GM10847 (cell line): Measurements from ENCODE around the gene AVPR2.

ENCODE experiments used
- POLR2A ChIP-seq: IDR thresholded peaks from 2 replicates; pipeline ENCODE4 v1.6.1; 2011; ENCODE audit not compliant: insufficient read length; ENCODE audit errors: extremely low read depth

Gene AVPR2

DNA sequence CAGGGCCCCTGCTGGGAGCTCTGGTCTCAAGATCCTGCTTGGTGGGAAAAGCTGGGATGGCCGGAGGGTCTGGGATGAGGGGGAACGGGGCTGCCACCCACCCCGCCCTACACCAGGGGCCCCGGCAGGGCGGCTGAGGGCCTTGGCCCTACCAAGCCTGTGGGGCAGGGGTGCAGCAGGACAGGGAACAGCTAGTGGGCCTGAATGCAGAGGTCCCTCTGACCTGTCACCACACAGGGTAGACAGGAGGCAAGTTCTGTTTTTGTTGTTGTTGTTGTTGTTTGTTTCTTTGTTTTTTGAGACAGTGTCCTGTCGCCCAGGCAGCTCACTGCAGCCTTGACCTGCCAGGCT, 40.3 kb downstream of the AVPR2 start:
- TF ChIP-seq POLR2A = no peak

DNA sequence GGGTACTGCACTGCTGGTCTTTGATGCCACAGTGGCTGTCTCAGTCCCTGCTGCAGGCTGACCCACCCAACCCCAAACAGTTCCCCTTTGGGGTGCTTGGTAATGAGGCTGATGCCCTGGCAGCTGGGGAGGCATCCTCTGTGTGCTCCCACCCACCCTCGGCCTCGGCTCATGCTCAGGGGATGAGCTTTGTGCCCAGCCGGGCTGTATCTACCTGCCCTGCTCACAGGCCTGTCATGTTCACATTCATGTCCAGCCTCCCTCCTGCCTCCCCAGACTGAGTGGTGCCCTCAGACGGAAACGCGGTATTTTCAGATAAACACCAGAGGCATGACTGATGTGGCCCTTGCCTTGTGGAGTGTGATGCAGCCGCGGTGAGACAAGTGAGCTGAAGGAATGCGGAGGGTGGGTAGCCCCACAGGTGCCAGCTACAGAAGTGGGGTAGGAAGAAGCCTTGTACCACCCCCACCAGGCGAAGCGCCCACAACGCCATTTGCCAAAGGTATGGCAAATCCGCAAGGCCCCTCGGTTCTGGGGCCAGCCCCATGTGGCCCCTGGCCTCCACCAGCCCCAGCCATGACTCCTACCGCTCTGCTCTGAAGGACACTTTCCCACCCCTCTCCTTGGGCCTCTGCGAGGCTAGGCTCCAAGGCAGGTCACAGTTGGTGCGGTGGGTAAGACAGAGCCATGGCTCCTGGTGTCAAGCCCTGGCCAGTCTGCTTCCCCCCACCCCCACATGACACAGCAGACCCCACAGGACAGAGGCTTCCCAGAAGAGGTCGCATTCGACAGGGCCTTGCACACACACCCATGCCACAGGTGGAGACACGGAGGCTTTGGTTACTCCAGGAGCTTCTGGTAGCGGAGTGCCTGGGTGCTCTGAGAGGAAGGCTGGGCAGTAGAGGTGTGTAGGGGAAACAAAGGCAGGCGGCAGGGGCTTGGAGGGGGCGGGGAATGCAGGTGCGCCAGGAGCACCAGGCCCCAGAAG, 41.8 kb downstream of the AVPR2 start:
- TF ChIP-seq POLR2A = no peak

DNA sequence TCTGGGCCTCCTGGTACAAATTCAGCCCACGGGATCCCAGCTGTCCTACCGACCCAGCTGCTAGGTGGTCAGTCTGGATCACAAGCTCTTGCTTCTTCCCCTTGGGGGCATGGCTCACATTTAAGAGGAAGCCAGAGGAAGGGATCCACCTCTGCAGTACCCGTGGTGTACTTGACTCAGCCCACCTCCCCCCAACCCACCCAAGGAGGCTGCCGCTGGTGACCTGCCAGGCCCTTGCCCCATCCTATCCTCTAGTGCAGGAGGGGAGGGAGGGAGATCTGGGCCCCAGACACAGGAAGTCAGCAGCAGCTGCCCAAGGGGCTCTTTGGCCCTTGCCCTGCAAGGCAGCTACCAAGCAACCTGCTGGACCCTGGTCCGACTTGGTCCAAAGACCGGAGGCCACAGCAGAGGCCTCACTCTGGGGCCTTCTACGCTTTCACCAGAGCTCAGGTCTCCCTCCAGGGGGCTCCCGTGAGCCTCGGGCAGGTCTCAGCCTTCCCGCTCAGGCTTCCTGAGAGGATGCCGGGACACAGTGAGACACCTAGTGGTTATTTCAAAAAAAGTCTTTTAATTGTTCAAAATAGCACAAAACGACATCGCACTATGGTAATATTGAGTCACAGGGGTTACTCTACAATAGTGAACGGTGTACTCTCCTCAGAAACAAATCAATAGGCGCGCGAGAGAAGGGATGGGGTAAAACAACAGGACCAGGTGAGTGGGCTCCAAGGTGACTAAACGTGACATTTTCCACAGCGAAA, 42.7 kb downstream of the AVPR2 start:
- no peak for TF ChIP-seq POLR2A

DNA sequence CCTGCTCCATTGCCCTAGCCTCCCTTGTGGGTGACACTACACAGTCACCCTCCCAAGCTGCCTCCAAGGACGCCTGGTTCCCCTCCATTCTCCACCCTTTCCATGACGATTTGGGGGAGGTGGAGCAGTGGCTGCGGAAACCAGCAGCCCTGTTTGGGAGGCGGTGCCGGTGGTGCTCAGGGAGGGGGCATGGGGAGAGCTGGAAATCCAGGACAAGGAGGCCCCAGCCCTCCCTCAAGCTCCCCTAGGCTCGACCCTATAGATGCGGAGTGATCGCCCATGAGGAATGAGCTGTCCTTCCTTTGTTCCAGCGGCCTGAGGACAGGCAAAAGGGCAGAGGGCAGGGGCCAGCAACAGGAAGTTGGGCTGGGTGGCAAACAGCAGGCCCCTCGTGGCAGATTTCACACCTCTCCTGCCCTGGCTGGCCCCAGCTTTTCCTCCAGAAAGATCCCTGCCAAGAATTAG, 43.6 kb downstream of the AVPR2 start:
- TF ChIP-seq POLR2A = no peak

DNA sequence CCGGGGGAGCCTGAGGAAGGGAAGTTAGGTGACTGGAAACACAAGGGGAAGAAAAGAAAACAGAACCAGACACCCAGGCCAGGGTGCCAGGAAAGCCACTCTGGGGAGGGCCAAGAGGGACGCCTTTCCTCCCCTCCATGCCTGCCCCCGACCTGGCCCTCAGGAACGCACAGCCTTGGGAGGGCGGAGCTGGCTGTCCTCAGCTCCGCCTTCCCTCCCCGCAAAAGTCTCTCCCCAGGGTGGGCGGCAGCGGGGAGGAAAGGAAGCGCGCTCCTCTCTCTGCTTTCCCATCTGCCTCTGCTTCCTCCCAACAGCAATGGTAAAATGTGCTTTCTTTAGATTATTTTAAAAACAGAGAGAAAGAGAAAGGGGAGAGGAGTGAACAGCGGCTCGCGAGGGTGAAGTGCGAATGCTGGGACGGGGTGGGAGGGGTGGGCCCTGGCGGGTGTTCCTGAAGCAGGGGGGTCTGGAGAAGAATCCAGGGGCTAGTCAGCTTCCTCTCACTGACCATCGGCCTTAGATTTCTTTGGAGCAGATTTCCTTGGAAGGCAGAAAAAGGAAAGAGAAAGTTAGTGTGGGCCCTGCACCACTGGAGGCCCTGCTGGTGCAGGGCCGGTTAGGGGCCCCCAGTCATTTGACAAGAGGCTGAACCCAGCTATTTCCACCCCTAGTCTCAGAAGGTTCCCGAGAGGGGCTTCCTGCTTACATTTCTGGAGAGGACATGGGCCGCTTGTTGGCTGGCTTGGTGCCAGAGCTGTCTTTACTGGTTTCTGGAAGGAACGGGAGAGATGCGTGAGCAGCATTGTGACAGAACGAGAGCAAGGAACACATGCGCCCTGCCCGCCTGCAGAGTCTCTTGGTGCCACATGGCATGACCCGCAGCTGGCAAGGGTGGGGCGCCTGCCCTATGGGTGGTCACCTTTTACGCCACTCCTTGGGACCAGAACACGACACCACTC, 44.7 kb downstream of the AVPR2 start:
- TF ChIP-seq POLR2A = no peak

DNA sequence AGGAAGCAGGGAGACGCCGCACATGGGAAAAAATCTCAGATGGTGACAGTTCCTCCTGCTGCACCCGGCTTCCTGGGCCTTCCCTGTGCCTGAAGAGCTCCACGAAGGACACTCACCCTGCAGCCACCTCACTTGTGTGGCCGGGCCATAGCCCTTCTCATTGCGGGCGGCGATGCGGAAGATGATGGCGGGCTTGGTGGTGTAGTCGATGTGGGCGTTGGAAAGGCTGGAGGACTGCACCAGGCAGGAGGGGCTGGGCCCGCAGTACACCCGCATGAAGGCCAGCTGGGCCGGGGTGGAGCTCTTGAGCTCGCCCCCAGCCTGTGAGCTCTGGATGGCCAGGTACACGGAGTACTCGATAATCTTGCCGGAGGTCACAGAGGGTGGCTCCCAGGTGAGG, 45.7 kb downstream of the AVPR2 start:
- no peak for TF ChIP-seq POLR2A

DNA sequence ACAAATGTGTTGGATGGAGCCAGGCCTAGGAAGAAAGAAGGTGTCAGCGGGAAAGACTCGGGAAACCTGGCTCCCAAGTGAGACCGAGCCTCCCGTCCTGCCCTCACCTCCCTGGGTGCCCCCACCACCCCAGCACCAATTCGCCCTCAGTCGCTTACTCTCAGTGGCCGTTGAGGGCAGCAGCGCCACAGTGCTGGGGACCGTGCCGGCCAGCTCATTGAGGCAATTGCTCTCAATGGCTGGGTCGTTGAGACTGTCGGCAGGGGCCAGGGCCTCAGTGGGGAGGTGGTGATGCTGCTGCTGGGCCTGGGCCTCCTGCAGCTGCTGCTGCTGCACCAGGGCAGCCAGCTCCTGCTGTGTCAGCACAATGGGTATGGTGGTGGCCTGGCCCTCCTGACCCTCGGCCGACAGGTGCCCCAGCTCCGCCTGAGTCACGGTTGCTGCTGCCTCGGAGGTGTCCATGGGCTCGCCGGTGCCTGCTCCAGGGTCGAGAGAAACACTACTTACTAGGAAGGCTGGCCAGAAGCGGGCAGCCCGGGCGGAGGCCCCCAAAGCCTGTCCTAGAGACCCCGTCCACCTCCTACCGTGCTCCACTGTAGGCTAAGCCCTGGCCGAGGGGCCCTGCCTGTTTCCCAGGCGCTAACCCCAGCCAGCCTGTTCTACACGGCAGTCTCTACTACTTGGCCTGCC, 47.4 kb downstream of the AVPR2 start:
- TF ChIP-seq POLR2A = no peak

DNA sequence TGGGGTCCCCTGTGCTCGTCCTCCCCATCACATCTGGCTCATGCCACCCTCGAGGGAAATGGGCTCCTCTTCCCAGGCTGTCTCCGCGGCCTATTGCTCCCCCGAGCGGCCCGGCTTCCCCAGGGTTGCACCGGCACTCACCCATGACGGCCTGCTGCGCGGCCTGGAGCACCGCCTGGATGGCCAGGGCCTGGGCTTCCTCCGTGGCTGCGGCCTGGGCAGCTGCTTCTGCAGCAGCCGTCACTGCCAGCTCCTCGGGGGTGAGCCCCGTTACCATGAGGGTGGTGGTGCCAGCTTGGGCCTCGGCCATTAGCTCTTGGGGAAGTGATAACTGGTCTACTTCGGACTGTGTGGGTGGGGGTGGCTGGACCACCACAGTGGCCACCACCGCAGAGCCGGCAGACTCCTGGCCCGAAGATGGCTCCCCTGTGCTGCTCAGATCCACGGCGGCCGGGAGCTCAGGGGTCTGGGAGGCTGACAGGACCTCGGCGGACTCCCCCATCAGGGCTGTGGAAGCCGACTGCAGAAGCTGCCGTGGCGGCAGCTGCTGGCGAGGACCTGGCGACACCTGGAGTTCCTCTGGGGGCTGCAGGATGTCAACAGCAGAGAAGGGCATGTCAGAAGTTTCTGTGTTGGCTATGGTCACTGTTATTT, 48.0 kb downstream of the AVPR2 start:
- no peak for TF ChIP-seq POLR2A

DNA sequence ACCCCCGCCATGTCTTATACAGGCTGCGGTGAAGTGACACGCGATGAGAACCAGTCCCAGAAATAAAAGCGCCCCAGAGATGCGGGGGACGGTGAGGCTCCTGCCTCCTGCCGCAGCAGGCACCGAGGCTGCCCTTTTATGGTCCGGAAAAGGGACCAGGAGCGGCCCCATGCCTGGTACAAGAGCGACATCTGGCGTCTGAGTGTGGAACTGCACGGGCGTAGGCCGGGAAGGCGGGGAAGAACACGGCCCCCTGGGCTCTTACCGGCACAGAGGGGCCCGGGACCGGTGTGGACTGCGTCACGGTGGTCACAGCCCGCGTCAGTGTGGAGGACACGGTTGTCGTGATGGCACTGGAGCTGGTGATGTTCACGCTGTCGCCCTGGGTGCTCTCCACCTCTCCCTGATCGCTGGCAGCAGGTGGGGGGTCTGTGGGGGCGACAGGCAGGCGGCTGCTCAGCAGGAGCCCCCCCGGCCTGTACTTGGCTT, 48.9 kb downstream of the AVPR2 start:
- no peak for TF ChIP-seq POLR2A

DNA sequence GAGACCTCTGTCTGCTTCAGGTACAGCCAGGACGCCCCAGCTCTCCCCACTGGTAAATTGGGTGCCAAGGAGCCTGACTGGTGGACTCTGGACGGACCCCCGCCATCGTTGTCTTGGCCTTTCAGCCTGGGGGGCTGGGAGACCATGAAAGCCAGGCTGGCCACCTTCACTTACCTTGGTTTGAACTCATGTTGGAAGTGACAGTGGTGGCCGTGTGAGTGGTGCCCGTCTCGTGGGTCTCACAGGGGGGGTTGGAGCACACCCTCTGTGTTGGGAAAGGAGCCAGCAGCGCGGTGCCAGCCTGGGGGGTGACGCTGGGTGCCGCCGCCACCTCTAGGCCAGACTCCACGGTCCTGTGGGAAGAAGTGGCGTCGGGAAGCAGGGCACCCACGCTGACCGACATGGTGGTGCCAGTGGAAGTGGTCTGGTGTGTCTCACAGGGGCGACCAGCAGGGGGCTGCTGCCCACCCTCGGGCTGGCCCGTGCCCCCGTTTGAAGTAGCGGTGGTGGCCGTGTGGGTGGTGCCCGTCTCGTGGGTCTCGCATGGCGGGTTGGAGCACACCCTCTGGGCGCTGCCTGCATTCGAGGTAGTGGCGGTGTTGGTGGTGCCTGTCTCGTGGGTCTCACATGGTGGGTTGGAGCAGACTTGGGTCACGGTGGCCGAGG, 49.6 kb downstream of the AVPR2 start:
- no peak for TF ChIP-seq POLR2A

DNA sequence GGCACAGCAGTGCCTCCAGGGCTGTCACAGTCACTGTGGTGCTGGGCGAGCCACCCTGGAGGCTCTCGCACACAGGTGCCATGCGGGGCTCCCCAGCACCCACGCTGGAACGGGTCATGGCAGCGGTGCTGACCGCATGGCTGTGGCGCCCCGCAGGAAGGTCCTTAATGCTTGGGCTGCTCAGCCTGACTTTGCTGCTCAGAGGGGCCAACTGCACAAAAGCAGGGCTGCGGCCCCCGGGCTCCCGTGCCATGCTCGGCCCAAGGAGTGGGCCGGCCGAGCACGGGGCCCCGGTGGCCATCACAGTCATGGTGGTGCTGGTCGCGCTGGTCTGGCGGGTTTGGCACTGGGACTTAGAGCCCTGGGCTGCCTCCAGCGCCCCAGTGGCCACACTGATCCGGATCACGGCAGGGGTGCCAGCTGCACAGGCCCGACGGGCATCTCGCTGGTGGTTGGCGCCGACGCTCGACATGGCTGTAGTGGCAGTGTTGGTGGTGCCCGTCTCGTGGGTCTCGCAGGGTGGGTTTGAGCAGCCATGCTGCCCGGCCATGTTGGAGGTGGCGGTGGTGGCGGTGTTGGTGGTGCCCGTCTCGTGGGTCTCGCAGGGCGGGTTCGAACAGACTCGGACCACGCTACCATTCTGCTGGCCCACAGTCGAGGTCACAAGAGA, 50.2 kb downstream of the AVPR2 start:
- TF ChIP-seq POLR2A = no peak

DNA sequence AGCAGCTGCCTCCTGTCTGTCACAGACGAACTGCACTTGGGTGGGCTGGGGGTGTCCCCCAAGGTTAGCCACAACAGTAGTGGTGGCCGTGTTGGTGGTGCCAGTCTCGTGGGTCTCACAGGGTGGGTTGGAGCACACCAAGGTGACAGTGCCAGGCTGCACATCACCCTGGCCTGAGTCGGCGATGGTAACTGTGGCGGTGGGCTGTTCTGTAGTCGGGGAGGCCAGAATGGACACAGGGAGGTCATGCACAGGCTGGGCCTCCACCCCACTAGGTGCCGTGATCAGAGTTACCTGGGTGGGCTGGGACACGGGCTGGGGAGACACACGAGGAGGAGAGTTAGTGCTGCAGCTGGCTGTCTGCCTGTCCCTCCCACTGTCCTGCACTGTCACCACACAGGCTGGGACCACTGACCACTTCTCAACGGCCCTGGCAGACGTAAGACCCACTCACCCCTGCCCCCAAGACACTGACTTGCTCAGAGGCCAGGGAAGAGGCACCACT, 50.8 kb downstream of the AVPR2 start:
- TF ChIP-seq POLR2A = no peak
